GM19099 (cell line): ENCODE results near the gene NCOR2.

Experiments used
- POLR2A ChIP-seq: IDR thresholded peaks from 3 replicates; pipeline ENCODE4 v1.6.1; 2011; ENCODE audit warnings: low read depth; ENCODE audit not compliant: insufficient read length; ENCODE audit errors: extremely low read depth

The NCOR2 gene

GRCh38 chr12:124590447-124590846 lies 23.0 kb upstream of the NCOR2 start:
- no peak for TF ChIP-seq POLR2A

DNA sequence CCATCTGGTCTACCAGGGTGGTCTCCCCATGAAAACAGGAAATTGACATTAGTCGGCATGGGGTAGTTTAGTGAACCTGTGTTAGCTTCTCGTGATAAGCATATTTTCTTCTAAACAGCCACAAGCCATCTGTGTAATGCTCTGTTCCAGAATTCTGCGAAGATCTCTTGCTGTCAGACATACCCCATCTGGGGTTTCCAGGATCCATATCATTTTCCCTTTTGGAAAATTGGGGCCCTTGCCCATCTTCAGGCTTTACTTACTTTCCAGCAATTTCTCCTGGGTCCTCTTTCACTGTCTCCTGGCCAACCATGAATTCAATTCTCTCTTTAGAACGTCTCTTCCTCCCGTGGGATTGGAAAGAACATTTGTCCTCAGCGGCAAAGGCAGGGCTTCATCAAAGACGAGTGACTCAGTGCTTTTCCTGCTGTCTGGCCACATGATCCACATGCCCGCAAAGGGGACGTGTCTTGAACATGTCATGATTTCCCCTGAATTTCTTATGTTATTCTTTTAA lies 21.4 kb upstream of the NCOR2 start:
- no peak for TF ChIP-seq POLR2A

GRCh38 chr12:124588018-124588634 lies 20.7 kb upstream of the NCOR2 start:
- TF ChIP-seq POLR2A: no peak

GRCh38 chr12:124586756-124587155 lies 19.3 kb upstream of the NCOR2 start:
- no peak for TF ChIP-seq POLR2A

GRCh38 chr12:124583854-124584253 lies 16.4 kb upstream of the NCOR2 start:
- TF ChIP-seq POLR2A: no peak

- no peak for TF ChIP-seq POLR2A
Measured at GRCh38 chr12:124582108-124582424, 14.7 kb upstream of the NCOR2 start.

GRCh38 chr12:124581307-124582107 lies 14.1 kb upstream of the NCOR2 start:
- TF ChIP-seq POLR2A: no peak

DNA sequence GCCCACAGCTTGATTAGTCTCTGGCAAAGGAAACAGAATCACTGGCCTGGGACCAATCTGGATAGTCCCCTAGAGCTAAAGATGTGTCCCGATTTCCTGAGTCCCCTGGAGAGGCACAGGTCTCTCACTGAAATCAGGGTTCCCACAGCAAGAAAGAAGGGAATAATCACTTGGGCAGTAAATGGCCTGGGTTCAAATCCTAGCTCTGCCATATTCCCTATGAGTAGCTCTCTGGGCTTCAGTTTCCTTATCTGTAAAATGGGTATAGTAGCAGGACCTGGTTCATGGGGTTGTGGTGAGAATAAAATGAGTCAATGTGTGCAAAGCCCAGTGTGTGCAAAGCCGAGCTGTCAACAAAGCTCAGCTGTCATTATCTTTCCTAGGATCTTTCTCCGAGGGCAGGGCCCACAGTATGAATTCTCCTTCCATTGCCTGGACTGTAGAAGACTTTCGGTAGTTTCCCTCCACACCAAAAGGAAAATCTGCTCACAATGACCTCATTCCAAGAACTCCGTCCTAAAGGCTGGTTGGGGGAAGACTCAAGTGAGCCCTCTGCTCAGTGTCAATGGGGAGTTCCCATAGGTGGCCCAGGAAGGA lies 12.6 kb upstream of the NCOR2 start:
- no peak for TF ChIP-seq POLR2A

GRCh38 chr12:124578854-124579253 lies 11.4 kb upstream of the NCOR2 start:
- no peak for TF ChIP-seq POLR2A

DNA sequence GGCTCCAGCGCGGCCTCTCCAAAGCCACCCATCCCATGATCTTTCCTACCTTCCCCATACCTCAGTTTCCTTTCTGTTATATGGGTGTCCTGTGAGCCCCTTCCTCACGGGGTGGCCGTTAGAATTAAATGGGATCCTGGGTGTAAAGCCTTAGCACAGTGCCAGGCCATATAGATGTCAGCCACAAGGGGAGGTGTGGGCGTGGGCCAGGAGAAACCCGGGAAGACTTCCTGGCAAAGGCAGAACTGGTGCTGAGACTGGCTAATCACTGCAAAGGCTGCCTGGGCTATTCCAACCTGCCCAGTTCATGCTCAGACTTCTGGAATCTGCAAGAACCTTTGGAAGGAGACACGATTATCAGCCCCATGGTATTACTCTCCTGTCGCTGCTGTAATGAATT lies 11.0 kb upstream of the NCOR2 start:
- TF ChIP-seq POLR2A: no peak

DNA sequence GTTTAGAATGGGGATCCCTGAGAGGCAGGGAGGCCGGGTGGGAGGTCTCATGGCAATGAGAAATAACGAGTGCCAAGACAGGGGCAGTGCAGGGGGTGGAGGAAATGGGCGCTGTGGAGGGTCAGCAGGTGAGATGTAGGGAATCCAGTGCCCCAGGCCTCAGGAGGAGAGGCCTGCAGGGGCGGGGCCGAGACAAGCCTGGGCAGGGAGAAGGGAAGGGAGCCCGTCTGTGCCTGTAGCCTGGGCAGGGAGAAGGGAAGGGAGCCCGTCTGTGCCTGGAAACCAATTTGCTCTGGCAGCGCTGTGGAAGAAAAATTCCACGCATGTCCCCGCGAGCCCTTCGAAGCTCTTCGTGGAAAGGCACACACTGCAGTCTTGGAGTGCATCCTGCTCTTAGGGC lies 10.6 kb upstream of the NCOR2 start:
- TF ChIP-seq POLR2A: no peak

- TF ChIP-seq POLR2A: no peak
Measured at GRCh38 chr12:124577374-124577773, 10.0 kb upstream of the NCOR2 start.

GRCh38 chr12:124576061-124576650 lies 8.7 kb upstream of the NCOR2 start:
- no peak for TF ChIP-seq POLR2A

DNA sequence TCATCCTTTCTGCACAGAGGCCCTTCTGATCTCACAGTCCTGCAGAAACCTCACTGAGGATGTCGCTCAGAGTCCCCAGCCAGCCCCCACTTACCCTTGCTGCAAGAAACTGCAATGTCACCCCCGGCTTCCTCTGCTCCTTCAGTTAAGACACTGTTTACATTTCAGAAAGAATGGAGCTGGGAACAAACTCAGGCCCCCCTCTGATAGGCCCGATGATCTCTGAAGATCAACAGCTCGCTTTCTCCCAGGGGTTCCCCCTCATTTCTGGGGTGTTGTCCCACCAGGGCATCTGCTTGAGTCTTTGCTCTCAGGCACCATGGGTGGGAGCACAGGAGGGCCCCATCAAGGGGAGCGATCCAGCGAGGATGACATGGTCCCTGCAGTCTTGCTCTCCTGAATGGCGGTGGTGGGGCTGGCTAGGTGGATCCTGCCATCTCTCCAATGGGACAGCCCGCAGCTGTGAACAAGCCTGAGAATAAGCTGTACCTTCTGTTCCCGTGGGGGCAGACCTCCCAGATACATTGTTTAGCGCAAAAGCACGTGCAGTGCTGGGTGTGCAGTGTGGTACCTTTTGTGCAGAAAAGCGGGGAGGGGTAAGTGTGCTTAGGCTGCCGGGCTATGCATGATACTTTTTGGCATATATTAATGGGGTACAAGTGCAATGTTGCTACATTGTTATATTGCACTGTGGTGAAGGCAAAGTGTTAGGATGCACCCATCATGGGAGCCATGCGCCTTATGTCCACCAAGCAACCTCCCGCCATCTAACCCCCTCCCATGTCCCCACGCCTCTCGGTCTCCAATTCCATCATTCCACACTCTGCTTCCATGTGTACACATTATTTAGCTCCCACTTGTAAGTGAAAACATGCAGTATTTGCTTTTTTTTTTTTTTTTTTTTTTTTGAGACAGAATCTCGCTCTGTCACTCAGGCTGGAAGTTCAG lies 6.7 kb upstream of the NCOR2 start:
- no peak for TF ChIP-seq POLR2A

DNA sequence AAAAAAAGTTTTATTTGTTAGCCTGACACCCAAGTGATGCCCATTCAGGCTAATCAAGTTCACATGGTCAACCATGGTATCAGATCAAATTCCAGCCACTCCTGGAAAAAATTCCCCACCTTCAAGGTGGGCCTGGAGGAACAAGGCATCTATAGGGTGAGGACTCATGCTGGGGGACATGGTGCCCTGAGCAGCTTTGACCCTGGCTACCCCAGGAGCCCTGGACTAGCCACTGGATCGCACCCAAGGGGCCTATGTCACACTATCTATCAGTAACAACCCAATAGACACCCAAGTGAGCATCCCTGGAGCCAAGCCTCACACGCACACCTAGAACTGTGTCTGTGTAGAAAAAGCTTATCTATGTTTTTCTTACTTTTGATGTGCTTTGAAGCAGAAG lies 4.1 kb upstream of the NCOR2 start:
- TF ChIP-seq POLR2A: no peak

- no peak for TF ChIP-seq POLR2A
Measured at GRCh38 chr12:124570810-124571209, 3.4 kb upstream of the NCOR2 start.
